Measurements from ENCODE around the gene THBS1. TPM values are rescaled to one million over a fixed set of nuclear protein-coding genes. Genes with fewer than 3 reads are reported as not detected.

The THBS1 gene
- total RNA-seq, 1 experiment from 2014 or later = 37.1 TPM

DNA sequence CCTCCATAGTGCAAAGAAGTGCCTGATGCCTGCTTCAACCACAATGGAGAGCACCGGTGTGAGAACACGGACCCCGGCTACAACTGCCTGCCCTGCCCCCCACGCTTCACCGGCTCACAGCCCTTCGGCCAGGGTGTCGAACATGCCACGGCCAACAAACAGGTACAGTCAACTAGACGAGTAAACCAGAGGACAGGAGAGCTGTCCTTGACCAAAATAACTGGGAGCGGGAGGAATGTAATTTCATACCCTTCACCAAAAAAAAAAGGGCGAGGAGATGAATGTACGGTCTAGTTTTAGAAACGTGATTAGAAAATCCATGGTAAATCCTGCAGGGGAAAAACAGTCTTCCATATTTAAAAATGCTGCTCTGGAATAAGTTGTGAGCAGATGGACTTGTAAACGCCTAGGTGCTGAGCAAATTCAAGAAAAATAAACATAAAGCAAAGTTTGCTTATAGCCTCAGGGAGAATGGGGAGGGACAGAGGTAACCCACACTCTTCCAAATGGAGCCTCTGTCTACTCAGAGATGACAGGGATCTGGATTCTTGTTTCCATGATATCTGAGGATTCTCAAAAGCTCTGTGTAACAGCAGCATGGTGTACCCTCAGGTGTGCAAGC, 8.4 kb downstream of the THBS1 start:
- TF ChIP-seq CBFB (CRISPR knock-in tag; IDR thresholded peaks at IDR 0.05; ENCODE audit: low read depth) (no peak), ZNF671 (CRISPR knock-in tag; IDR thresholded peaks at IDR 0.05) (no peak), MYBL2 (CRISPR knock-in tag; IDR thresholded peaks at IDR 0.05) (no peak), NFATC4 (CRISPR knock-in tag; IDR thresholded peaks at IDR 0.05) (no peak), SMAD4 (CRISPR knock-in tag; IDR thresholded peaks at IDR 0.05) (no peak), FOXK1 (CRISPR knock-in tag; IDR thresholded peaks at IDR 0.05) (no peak), JAZF1 (CRISPR knock-in tag; IDR thresholded peaks at IDR 0.05) (no peak), OVOL2 (CRISPR knock-in tag; IDR thresholded peaks at IDR 0.05; ENCODE audit: borderline replicate concordance) (no peak), GTF2I (CRISPR knock-in tag; conservative IDR thresholded peaks at IDR 0.05) (no peak)
- TF ChIP-seq, protein P1, sequence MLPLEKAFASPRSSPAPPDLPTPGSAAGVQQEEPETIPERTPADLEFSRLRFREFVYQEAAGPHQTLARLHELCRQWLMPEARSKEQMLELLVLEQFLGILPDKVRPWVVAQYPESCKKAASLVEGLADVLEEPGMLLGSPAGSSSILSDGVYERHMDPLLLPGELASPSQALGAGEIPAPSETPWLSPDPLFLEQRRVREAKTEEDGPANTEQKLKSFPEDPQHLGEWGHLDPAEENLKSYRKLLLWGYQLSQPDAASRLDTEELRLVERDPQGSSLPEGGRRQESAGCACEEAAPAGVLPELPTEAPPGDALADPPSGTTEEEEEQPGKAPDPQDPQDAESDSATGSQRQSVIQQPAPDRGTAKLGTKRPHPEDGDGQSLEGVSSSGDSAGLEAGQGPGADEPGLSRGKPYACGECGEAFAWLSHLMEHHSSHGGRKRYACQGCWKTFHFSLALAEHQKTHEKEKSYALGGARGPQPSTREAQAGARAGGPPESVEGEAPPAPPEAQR (CRISPR knock-in tag; IDR thresholded peaks at IDR 0.05) = no peak
- TF ChIP-seq, protein P2, sequence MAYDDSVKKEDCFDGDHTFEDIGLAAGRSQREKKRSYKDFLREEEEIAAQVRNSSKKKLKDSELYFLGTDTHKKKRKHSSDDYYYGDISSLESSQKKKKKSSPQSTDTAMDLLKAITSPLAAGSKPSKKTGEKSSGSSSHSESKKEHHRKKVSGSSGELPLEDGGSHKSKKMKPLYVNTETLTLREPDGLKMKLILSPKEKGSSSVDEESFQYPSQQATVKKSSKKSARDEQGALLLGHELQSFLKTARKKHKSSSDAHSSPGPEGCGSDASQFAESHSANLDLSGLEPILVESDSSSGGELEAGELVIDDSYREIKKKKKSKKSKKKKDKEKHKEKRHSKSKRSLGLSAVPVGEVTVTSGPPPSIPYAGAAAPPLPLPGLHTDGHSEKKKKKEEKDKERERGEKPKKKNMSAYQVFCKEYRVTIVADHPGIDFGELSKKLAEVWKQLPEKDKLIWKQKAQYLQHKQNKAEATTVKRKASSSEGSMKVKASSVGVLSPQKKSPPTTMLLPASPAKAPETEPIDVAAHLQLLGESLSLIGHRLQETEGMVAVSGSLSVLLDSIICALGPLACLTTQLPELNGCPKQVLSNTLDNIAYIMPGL (CRISPR knock-in tag; IDR thresholded peaks at IDR 0.05) = no peak
- peaks cover 100% of the 10 kb centered on the region for H3K36me3 Mint-ChIP-seq
- H3K9me3 Mint-ChIP-seq = no peaks in the 10 kb centered on the region
- no peak overlapping the region for H3K4me3 Mint-ChIP-seq
- H3K4me1 Mint-ChIP-seq = no peaks in the 10 kb centered on the region
- DNase-seq (ENCODE audit: low spot score) (no peak), ATAC-seq (no peak)
- ChIA-PET CTCF (no interaction called here), POLR2A (no interaction called here)
- H3K27me3 Mint-ChIP-seq (ENCODE audit: low read depth) = no peaks in the 10 kb centered on the region
- no peak overlapping the region for H3K27ac Mint-ChIP-seq

DNA sequence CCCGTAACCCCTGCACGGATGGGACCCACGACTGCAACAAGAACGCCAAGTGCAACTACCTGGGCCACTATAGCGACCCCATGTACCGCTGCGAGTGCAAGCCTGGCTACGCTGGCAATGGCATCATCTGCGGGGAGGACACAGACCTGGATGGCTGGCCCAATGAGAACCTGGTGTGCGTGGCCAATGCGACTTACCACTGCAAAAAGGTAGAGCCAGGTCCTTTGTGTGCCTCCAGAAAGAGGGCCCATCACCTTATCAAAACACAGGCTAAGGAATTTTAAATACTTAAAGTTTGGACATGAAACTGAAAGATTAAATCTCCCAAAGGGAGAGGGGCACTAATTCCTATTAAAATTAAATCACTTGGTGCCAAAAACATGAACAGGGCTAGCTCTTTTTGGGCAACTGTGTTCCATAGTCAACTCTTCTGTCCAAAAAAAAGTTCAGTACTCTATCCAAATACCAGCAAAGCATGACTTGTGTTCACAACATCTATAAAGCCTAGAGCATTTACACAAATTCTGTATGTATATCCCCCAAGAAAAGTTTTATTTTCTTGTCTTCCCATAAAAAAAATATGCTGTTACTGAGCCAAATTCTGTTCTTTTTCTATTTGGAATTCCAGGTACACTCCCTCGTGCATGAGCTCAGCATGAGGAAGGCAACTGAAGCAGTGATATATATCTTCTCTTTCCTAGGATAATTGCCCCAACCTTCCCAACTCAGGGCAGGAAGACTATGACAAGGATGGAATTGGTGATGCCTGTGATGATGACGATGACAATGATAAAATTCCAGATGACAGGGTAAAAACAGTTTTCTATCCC, 9.2 kb downstream of the THBS1 start:
- ATAC-seq (no peak), DNase-seq (ENCODE audit: low spot score) (no peak)
- TF ChIP-seq NR2C2 (CRISPR knock-in tag; IDR thresholded peaks at IDR 0.05) = no peak
- TF ChIP-seq CBFB (CRISPR knock-in tag; IDR thresholded peaks at IDR 0.05; ENCODE audit: low read depth) = no peak
- no peak for TF ChIP-seq ESRRA (CRISPR knock-in tag; IDR thresholded peaks at IDR 0.05; ENCODE audit: borderline replicate concordance)
- no peak for TF ChIP-seq RELA (CRISPR knock-in tag; IDR thresholded peaks at IDR 0.05; ENCODE audit: borderline replicate concordance)
- TF ChIP-seq, protein P3, sequence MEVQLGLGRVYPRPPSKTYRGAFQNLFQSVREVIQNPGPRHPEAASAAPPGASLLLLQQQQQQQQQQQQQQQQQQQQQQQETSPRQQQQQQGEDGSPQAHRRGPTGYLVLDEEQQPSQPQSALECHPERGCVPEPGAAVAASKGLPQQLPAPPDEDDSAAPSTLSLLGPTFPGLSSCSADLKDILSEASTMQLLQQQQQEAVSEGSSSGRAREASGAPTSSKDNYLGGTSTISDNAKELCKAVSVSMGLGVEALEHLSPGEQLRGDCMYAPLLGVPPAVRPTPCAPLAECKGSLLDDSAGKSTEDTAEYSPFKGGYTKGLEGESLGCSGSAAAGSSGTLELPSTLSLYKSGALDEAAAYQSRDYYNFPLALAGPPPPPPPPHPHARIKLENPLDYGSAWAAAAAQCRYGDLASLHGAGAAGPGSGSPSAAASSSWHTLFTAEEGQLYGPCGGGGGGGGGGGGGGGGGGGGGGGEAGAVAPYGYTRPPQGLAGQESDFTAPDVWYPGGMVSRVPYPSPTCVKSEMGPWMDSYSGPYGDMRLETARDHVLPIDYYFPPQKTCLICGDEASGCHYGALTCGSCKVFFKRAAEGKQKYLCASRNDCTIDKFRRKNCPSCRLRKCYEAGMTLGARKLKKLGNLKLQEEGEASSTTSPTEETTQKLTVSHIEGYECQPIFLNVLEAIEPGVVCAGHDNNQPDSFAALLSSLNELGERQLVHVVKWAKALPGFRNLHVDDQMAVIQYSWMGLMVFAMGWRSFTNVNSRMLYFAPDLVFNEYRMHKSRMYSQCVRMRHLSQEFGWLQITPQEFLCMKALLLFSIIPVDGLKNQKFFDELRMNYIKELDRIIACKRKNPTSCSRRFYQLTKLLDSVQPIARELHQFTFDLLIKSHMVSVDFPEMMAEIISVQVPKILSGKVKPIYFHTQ (CRISPR knock-in tag; IDR thresholded peaks at IDR 0.05) = no peak
- TF ChIP-seq RORB (CRISPR knock-in tag; IDR thresholded peaks at IDR 0.05) = no peak
- no peak for TF ChIP-seq SOX15 (CRISPR knock-in tag; IDR thresholded peaks at IDR 0.05)
- no peak for TF ChIP-seq GRHL2 (CRISPR knock-in tag; IDR thresholded peaks at IDR 0.05; ENCODE audit: insufficient replicate concordance, severe bottlenecking)
- TF ChIP-seq ZNF232 (CRISPR knock-in tag; IDR thresholded peaks at IDR 0.05) = no peak
- no peak for TF ChIP-seq JUN (CRISPR knock-in tag; IDR thresholded peaks at IDR 0.05)
- no peak for TF ChIP-seq ZBTB21 (CRISPR knock-in tag; IDR thresholded peaks at IDR 0.05; ENCODE audit: borderline replicate concordance)
- TF ChIP-seq SMAD3 (CRISPR knock-in tag; IDR thresholded peaks at IDR 0.05; ENCODE audit: borderline replicate concordance) = no peak
- no peak for TF ChIP-seq TCF7 (CRISPR knock-in tag; IDR thresholded peaks at IDR 0.05; ENCODE audit: low read depth)
- TF ChIP-seq FOXK1 (CRISPR knock-in tag; IDR thresholded peaks at IDR 0.05) = no peak
- TF ChIP-seq, protein P4, sequence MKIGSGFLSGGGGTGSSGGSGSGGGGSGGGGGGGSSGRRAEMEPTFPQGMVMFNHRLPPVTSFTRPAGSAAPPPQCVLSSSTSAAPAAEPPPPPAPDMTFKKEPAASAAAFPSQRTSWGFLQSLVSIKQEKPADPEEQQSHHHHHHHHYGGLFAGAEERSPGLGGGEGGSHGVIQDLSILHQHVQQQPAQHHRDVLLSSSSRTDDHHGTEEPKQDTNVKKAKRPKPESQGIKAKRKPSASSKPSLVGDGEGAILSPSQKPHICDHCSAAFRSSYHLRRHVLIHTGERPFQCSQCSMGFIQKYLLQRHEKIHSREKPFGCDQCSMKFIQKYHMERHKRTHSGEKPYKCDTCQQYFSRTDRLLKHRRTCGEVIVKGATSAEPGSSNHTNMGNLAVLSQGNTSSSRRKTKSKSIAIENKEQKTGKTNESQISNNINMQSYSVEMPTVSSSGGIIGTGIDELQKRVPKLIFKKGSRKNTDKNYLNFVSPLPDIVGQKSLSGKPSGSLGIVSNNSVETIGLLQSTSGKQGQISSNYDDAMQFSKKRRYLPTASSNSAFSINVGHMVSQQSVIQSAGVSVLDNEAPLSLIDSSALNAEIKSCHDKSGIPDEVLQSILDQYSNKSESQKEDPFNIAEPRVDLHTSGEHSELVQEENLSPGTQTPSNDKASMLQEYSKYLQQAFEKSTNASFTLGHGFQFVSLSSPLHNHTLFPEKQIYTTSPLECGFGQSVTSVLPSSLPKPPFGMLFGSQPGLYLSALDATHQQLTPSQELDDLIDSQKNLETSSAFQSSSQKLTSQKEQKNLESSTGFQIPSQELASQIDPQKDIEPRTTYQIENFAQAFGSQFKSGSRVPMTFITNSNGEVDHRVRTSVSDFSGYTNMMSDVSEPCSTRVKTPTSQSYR (CRISPR knock-in tag; IDR thresholded peaks at IDR 0.05) = no peak
- TF ChIP-seq FOXJ3 (CRISPR knock-in tag; IDR thresholded peaks at IDR 0.05; ENCODE audit: borderline replicate concordance) = no peak
- TF ChIP-seq, protein P2 (CRISPR knock-in tag; IDR thresholded peaks at IDR 0.05) = no peak
- Mint-ChIP-seq H3K27me3 (ENCODE audit: low read depth) (no peaks in the 10 kb centered on the region), H3K4me1 (no peaks in the 10 kb centered on the region), H3K36me3 (peaks cover 96% of the 10 kb centered on the region), H3K9me3 (no peaks in the 10 kb centered on the region), H3K4me3 (no peak overlapping the region), H3K27ac (no peak overlapping the region)
- POLR2A ChIA-PET = no interaction called here
- CTCF ChIA-PET = interaction anchor here (1.0 kb wide), 1 partner anchor 167 kb away, joined by 4 read pairs; no protein-coding TSS in a partner anchor
